B cell (primary cell): ENCODE measurements around the gene RASGRP2. TPM values are rescaled to one million over a fixed set of nuclear protein-coding genes. Genes with fewer than 3 reads are reported as not detected.

ENCODE experiments used
- ATAC-seq: fragments of 200-7000 bp; cut with Tn5 transposase; one replicate; pipeline ENCODE4 v1.10.0; 2021; ENCODE audit warnings: low read depth, mild to moderate bottlenecking, moderate number of reproducible peaks, moderate library complexity
- CTCF ChIA-PET: fragments of 350-600 bp; sonication (Branson Sonifier 250); formaldehyde crosslinking; loops from one replicate; lab custom pipeline; 2021; ENCODE audit warnings: antibody characterized with exemption, inconsistent platforms; lab: Charles Lee
- POLR2A ChIA-PET: fragments of 350-600 bp; sonication (Branson Sonifier 250); formaldehyde crosslinking; loops from one replicate; lab custom pipeline; 2021; ENCODE audit warnings: antibody characterized with exemption; lab: Charles Lee
- DNase-seq: peaks from one replicate; pipeline ENCODE4 v3.0.0; 2013
- H2AFZ ChIP-seq: 2 replicates; pipeline ENCODE4 v1.6.1; 2012; ENCODE audit warnings: mild to moderate bottlenecking, low read depth, low read length; ENCODE audit not compliant: insufficient read depth, poor library complexity, severe bottlenecking
- H3K27ac ChIP-seq, 2 donors: 1 replicate in 1 of 2; 2 replicates in 1 of 2; pipeline ENCODE4 v1.5.1; 2012 to 2013; ENCODE audit warnings: low read length in 2 of 2, mild to moderate bottlenecking in 2 of 2, moderate library complexity in 1 of 2
- H3K27me3 ChIP-seq, 4 experiments: fragments of 200-600 bp in 1 of 4; sonication (generic) in 1 of 4; replicated peaks in 1 of 4; 1 replicate in 2 of 4; 2 replicates in 2 of 4; pipeline versions ENCODE4 v1.6.1 to v1.7.0; 2013 to 2016; ENCODE audit warnings: low read length in 3 of 4, mild to moderate bottlenecking in 2 of 4, mixed read lengths in 1 of 4, moderate library complexity in 1 of 4; ENCODE audit not compliant: insufficient read depth in 4 of 4, control insufficient read depth in 3 of 4; ENCODE audit errors: control extremely low read depth in 1 of 4
- H3K36me3 ChIP-seq, 2 experiments: replicated peaks in 1 of 2; 1 replicate in 1 of 2; 2 replicates in 1 of 2; pipeline versions ENCODE4 v1.6.1 to v1.7.1; 2013; ENCODE audit warnings: low read length in 1 of 2; ENCODE audit not compliant: insufficient read depth in 2 of 2, control insufficient read depth in 1 of 2; ENCODE audit errors: control extremely low read depth in 1 of 2, extremely low read depth in 1 of 2
- H3K4me1 ChIP-seq, 2 donors: fragments of 200-600 bp in 1 of 2; sonication (generic) in 1 of 2; 1 replicate in 1 of 2; 2 replicates in 1 of 2; pipeline versions ENCODE4 v1.5.1 to v1.6.1; 2013 to 2017; ENCODE audit warnings: low read length in 2 of 2; ENCODE audit not compliant: control insufficient read depth in 2 of 2, insufficient read depth in 2 of 2
- H3K4me2 ChIP-seq: replicated peaks from 2 replicates; pipeline ENCODE3; 2012; ENCODE audit warnings: mild to moderate bottlenecking, low read depth, low read length; ENCODE audit not compliant: poor library complexity, severe bottlenecking
- H3K4me3 ChIP-seq, 5 experiments: fragments of 200-600 bp in 1 of 5; sonication (generic) in 1 of 5; 1 replicate in 3 of 5; 2 replicates in 2 of 5; pipeline versions ENCODE4 v1.5.1 to v1.7.0; 2011 to 2016; ENCODE audit warnings: low read length in 4 of 5, mild to moderate bottlenecking in 4 of 5, low read depth in 2 of 5, control low read depth in 1 of 5, moderate library complexity in 1 of 5; ENCODE audit not compliant: insufficient read depth in 1 of 5; ENCODE audit errors: control extremely low read depth in 1 of 5, extremely low read depth in 1 of 5
- H3K79me2 ChIP-seq: fragments of 200-600 bp; sonication (generic); one replicate; pipeline ENCODE4 v1.6.0; 2016; ENCODE audit warnings: low read length; ENCODE audit not compliant: control insufficient read depth, insufficient read depth
- H3K9ac ChIP-seq: fragments of 200-600 bp; sonication (generic); 2 replicates; pipeline ENCODE4 v1.6.1; 2017; ENCODE audit warnings: mild to moderate bottlenecking, low read length, moderate library complexity
- H3K9me3 ChIP-seq, 3 donors: one replicate each; pipeline versions ENCODE4 v1.6.1 to v1.7.1; 2013; ENCODE audit warnings: low read length in 2 of 3; ENCODE audit not compliant: control insufficient read depth in 2 of 3, insufficient read depth in 1 of 3; ENCODE audit errors: control extremely low read depth in 1 of 3
- H4K20me1 ChIP-seq: 2 replicates; pipeline ENCODE4 v1.6.0; 2012; ENCODE audit warnings: mild to moderate bottlenecking, low read length; ENCODE audit not compliant: insufficient read depth, control insufficient read depth, poor library complexity, severe bottlenecking
- H3K27ac Mint-ChIP-seq: one replicate; pipeline ENCODE4 v1.8.0; 2021; ENCODE audit warnings: mixed read lengths
- H3K27me3 Mint-ChIP-seq: one replicate; pipeline ENCODE4 v1.8.0; 2021; ENCODE audit warnings: mixed read lengths
- H3K4me1 Mint-ChIP-seq: one replicate; pipeline ENCODE4 v1.8.0; 2021; ENCODE audit warnings: mixed read lengths
- H3K4me3 Mint-ChIP-seq: one replicate; pipeline ENCODE4 v1.8.0; 2021; ENCODE audit warnings: mixed read lengths
- H3K9me3 Mint-ChIP-seq: one replicate; pipeline ENCODE4 v1.8.0; 2022; ENCODE audit warnings: mixed read lengths; ENCODE audit not compliant: insufficient read depth
- EZH2 ChIP-seq: IDR thresholded peaks from 2 replicates; pipeline ENCODE4 v1.6.1; 2012; ENCODE audit warnings: borderline replicate concordance, low read depth, mild to moderate bottlenecking, moderate library complexity, low read length; ENCODE audit not compliant: insufficient read depth, poor library complexity, severe bottlenecking
- WGBS: methylation state at CpG from one replicate; pipeline ENCODE4 v1.1.5; 2013; ENCODE audit warnings: missing lambda C conversion rate; ENCODE audit not compliant: insufficient coverage; 5-methylcytosine and 5-hydroxymethylcytosine counted together
- intact Hi-C: fragments of 100-400 bp; cut with micrococcal nuclease; formaldehyde crosslinking; loops from one replicate; pipeline ENCODE4 v1.10.0; 2022
- polyA plus RNA-seq: library from polyadenylated mRNA; depleted of rRNA; stranded (reverse); fragments of >200 nt; gene quantifications from 2 replicates; pipeline ENCODE4 v1.2.3, GENCODE V29; 2012
- total RNA-seq, 2 donors: library from RNA; stranded (reverse); fragments of 120-200 nt in 1 of 2; gene quantifications; 1 replicate in 1 of 2; 2 replicates in 1 of 2; pipeline versions ENCODE4 v1.2.3 to v1.2.4, GENCODE V29; 2013 to 2022
- TF ChIP-seq, protein P1 (sequence below): fragments of 200-600 bp; IDR thresholded peaks from one replicate; pipeline ENCODE4 v1.8.0; 2022; ENCODE audit warnings: antibody characterized with exemption, mild to moderate bottlenecking

The RASGRP2 gene
- total and polyA plus RNA-seq, 2 donors (not counting 1 experiment from before 2014, with no cell fraction given) = 628 to 1,139 TPM

DNA sequence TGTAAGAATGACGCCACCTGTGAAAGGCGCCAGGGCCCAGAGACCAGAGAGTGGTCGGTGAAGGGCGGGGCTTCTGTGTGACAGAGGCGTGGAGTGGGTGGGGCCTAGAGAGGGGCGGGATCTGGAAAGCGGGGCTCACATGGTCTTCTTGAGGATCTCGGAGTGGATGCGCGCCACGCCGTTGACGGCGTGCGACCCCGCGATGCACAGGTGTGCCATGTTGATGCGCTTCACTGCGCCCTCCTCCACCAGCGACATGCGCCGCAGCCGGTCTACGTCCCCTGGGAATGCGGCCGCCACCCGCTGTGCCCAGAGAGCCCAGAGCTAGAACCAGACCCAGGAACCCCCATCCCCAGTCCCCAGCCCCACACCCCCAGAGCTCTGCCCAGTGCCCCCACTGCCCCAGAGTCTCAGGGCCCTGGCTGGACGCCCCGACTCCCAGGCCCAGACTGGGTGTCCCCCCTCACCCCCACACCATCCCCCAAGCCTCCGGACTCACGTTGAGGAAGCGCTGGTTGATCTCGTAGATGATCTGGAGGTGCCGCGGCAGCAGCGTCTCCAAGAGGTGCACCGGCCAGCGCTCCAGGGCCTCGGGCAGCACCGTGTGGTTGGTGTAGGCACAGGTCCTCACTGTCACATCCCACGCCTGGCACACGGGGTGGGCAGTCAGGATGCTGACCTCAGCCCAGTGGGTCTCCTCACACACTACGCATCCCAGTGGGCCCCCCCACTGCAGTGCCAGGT lies 9.6 kb upstream of the RASGRP2 start:
- H3K36me3 ChIP-seq = peaks cover 0 to 23% of the 10 kb centered on the region in 2 experiments
- H3K9me3 ChIP-seq = no peaks in the 10 kb centered on the region
- no peak overlapping the region for H3K4me3 Mint-ChIP-seq
- TF ChIP-seq EZH2 = no peak
- TF ChIP-seq, protein P1, sequence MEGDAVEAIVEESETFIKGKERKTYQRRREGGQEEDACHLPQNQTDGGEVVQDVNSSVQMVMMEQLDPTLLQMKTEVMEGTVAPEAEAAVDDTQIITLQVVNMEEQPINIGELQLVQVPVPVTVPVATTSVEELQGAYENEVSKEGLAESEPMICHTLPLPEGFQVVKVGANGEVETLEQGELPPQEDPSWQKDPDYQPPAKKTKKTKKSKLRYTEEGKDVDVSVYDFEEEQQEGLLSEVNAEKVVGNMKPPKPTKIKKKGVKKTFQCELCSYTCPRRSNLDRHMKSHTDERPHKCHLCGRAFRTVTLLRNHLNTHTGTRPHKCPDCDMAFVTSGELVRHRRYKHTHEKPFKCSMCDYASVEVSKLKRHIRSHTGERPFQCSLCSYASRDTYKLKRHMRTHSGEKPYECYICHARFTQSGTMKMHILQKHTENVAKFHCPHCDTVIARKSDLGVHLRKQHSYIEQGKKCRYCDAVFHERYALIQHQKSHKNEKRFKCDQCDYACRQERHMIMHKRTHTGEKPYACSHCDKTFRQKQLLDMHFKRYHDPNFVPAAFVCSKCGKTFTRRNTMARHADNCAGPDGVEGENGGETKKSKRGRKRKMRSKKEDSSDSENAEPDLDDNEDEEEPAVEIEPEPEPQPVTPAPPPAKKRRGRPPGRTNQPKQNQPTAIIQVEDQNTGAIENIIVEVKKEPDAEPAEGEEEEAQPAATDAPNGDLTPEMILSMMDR = no peak
- H3K4me3 ChIP-seq = no peak overlapping the region
- H3K27ac Mint-ChIP-seq = no peak overlapping the region
- no peak overlapping the region for H3K9ac ChIP-seq
- ATAC-seq = no peak
- peaks cover 62% of the 10 kb centered on the region for H3K79me2 ChIP-seq
- POLR2A ChIA-PET = interaction anchor here (0.5 to 2.0 kb wide), 2 partner anchors 9 to 29 kb away, joined by 3 to 11 read pairs; no protein-coding TSS in a partner anchor
- H3K4me2 ChIP-seq = no peak overlapping the region
- no peak for DNase-seq
- CTCF ChIA-PET = interaction anchor here (13.7 kb wide), 1 partner anchor 14 kb away, joined by 280 read pairs; no protein-coding TSS in a partner anchor
- no peaks in the 10 kb centered on the region for H3K27me3 ChIP-seq
- H4K20me1 ChIP-seq = no peaks in the 10 kb centered on the region
- peaks cover 30% of the 10 kb centered on the region for H3K4me1 Mint-ChIP-seq
- H3K4me1 ChIP-seq = peaks cover 7 to 19% of the 10 kb centered on the region in 2 donors
- H2AFZ ChIP-seq = no peak overlapping the region
- no peaks in the 10 kb centered on the region for H3K27me3 Mint-ChIP-seq
- intact Hi-C loops = no loop called here
- 96% methylated on average over 42 of the region's 43 CpGs for WGBS
- H3K9me3 Mint-ChIP-seq = no peaks in the 10 kb centered on the region
- no peak overlapping the region for H3K27ac ChIP-seq

DNA sequence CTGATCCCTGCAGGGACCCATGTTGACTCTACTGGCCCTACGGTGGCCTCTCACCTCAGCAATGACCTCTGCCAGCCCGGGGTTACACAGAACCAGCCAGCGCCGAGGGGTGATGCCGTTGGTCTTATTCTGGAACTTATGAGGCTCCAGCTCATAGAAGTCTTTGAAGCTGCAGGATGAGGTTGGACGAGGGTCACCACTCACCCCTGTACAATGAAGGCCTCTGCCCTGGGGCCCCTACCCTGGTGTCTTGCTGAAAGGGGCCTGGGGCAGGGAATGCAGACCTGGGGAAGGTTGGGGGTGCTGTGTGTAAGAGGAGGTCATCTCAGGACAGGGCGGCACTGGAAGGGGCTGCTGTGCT lies 9.1 kb upstream of the RASGRP2 start:
- WGBS = 96% methylated on average over 7 of the region's 7 CpGs
- Histone ChIP-seq H3K4me3 (no peak overlapping the region), H3K9me3 (no peaks in the 10 kb centered on the region), H3K4me1 (peaks cover 7 to 18% of the 10 kb centered on the region in 2 donors), H3K9ac (no peak overlapping the region), H4K20me1 (no peaks in the 10 kb centered on the region), H3K79me2 (peaks cover 56% of the 10 kb centered on the region), H3K4me2 (no peak overlapping the region), H2AFZ (no peak overlapping the region), H3K27ac (no peak overlapping the region), H3K36me3 (peaks cover 0 to 23% of the 10 kb centered on the region in 2 experiments), H3K27me3 (no peaks in the 10 kb centered on the region)
- H3K27me3 Mint-ChIP-seq = no peaks in the 10 kb centered on the region
- peaks cover 35% of the 10 kb centered on the region for H3K4me1 Mint-ChIP-seq
- POLR2A ChIA-PET = interaction anchor here (0.5 to 2.0 kb wide), 3 partner anchors 9 to 30 kb away, joined by 3 to 11 read pairs (median 4); no protein-coding TSS in a partner anchor
- no peak overlapping the region for H3K4me3 Mint-ChIP-seq
- no peaks in the 10 kb centered on the region for H3K9me3 Mint-ChIP-seq
- no peak for DNase-seq
- no peak overlapping the region for H3K27ac Mint-ChIP-seq
- ATAC-seq = no peak
- no peak for TF ChIP-seq EZH2
- TF ChIP-seq, protein P1 = no peak
- CTCF ChIA-PET = interaction anchor here (13.7 kb wide), 1 partner anchor 15 kb away, joined by 280 read pairs; no protein-coding TSS in a partner anchor
- intact Hi-C loops = no loop called here
